Loucy (cell line): ENCODE measurements around the gene EXOSC6.

Source experiments
- CTCF ChIP-seq: fragments of 200-600 bp; sonication (generic); conservative IDR thresholded peaks from 2 replicates; pipeline ENCODE4 v1.5.1; 2014; ENCODE audit warnings: mild to moderate bottlenecking, antibody characterized with exemption, low read length
- EZH2phosphoT487 ChIP-seq: fragments of 200-600 bp; IDR thresholded peaks from 2 replicates; pipeline ENCODE4 v1.6.1; 2018; ENCODE audit warnings: antibody characterized with exemption, mild to moderate bottlenecking, moderate library complexity, borderline replicate concordance

- TF ChIP-seq CTCF (no peak), EZH2phosphoT487 (no peak)
These were observed 42.8 kb upstream of the EXOSC6 start for GRCh38 chr16:70294385-70295025.
